ENCODE results near the gene TBPL1.

The TBPL1 gene

GRCh38 chr6:133989525-133989924, 36.5 kb downstream of the TBPL1 start:
- no peak overlapping the region for H3K4me3 ChIP-seq
- no peak for TF ChIP-seq CTCF (IDR thresholded peaks at IDR 0.05)
- H3K27ac ChIP-seq, result no peak overlapping the region
- no peak for DNase-seq (ENCODE audit: low spot score)

- no peak for TF ChIP-seq CTCF (IDR thresholded peaks at IDR 0.05)
- no peak for DNase-seq (ENCODE audit: low spot score)
- H3K4me3 ChIP-seq, result no peak overlapping the region
- no peak overlapping the region for H3K27ac ChIP-seq
Observed at GRCh38 chr6:133990321-133990720, 37.3 kb downstream of the TBPL1 start.

GRCh38 chr6:133991096-133991593, 38.1 kb downstream of the TBPL1 start:
- H3K4me3 ChIP-seq, result no peak overlapping the region
- no peak for TF ChIP-seq CTCF (IDR thresholded peaks at IDR 0.05)
- DNase-seq (ENCODE audit: low spot score), result no peak
- no peak overlapping the region for H3K27ac ChIP-seq

GRCh38 chr6:133992992-133993680, 40.1 kb downstream of the TBPL1 start:
- Histone ChIP-seq H3K27ac (peak overlapping the region; percentile 2 to 68), H3K4me3 (no peak overlapping the region)
- DNase-seq (ENCODE audit: low spot score), result no peak
- no peak for TF ChIP-seq CTCF (IDR thresholded peaks at IDR 0.05)

GRCh38 chr6:133995296-133995695, 42.3 kb downstream of the TBPL1 start:
- no peak for DNase-seq (ENCODE audit: low spot score)
- TF ChIP-seq CTCF (IDR thresholded peaks at IDR 0.05), result no peak
- Histone ChIP-seq H3K4me3 (no peak overlapping the region), H3K27ac (no peak overlapping the region)

- Histone ChIP-seq H3K4me3 (no peak overlapping the region), H3K27ac (no peak overlapping the region)
- no peak for DNase-seq (ENCODE audit: low spot score)
- TF ChIP-seq CTCF (IDR thresholded peaks at IDR 0.05), result no peak
Observed at GRCh38 chr6:133995758-133996157, 42.7 kb downstream of the TBPL1 start.

GRCh38 chr6:133997267-133997666, 44.2 kb downstream of the TBPL1 start:
- no peak for TF ChIP-seq CTCF (IDR thresholded peaks at IDR 0.05)
- no peak for DNase-seq (ENCODE audit: low spot score)
- Histone ChIP-seq H3K4me3 (no peak overlapping the region), H3K27ac (no peak overlapping the region)
